Testis (tissue), 2 donors: Measurements from ENCODE around the gene RNF151.

Source experiments
- CTCF ChIP-seq, 3 experiments: fragments of 450-650 bp in 2 of 3; fragments of 200-600 bp in 1 of 3; sonication (generic) in 1 of 3; IDR thresholded peaks; one replicate each; pipeline ENCODE4 v1.5.1; 2016 to 2019; ENCODE audit warnings: antibody characterized with exemption in 3 of 3, mild to moderate bottlenecking in 2 of 3, moderate library complexity in 1 of 3
- POLR2A ChIP-seq: fragments of 450-650 bp; IDR thresholded peaks from one replicate; pipeline ENCODE4 v1.6.1; 2017; ENCODE audit warnings: antibody characterized with exemption, mild to moderate bottlenecking, moderate library complexity

GRCh38 chr16:2015947-2016208, 49.2 kb downstream of the RNF151 start:
- no peak for TF ChIP-seq CTCF (IDR thresholded peaks at IDR 0.05)
- TF ChIP-seq POLR2A: no peak
